Measurements from ENCODE around the gene SERTAD2. TPM values are rescaled to one million over a fixed set of nuclear protein-coding genes. Genes with fewer than 3 reads are reported as not detected.

Gene SERTAD2
- total and polyA plus RNA-seq, 2 donors (not counting 3 experiments of a cell fraction or from before 2014, with no cell fraction given), result 5.5 to 11.2 TPM

GRCh38 chr2:64615844-64616536 lies 37.7 kb downstream of the SERTAD2 start:
- no TSS peak for BruUV-seq (replicated peaks)
- DNase-seq (ENCODE audit: low read depth, low spot score) (no peak), FAIRE-seq (no peak)
- intact Hi-C loops (cut with micrococcal nuclease), result no loop called here
- ChIA-PET POLR2A (no interaction called here), CTCF (interaction anchor here (1.0 to 4.5 kb wide), 6 partner anchors 9 to 30 kb away, joined by 3 to 25 read pairs (median 4); no protein-coding TSS in a partner anchor)
- Histone ChIP-seq H3K9ac (replicated peaks; ENCODE audit: extremely low read depth, insufficient read depth, low read length) (no peak overlapping the region), H3K79me2 (ENCODE audit: control insufficient read depth, insufficient read depth, low read length) (no peaks in the 10 kb centered on the region), H2AFZ (ENCODE audit: low read depth, low read length) (no peak overlapping the region), H3K9me1 (replicated peaks; ENCODE audit: control insufficient read depth, extremely low read depth, insufficient read depth, low read length) (no peaks in the 10 kb centered on the region), H3K36me3 (ENCODE audit: control insufficient read depth in 2 of 2, extremely low read depth in 1 of 2, insufficient read depth in 2 of 2, low read length in 2 of 2) (no peaks in the 10 kb centered on the region), H3K4me1 (ENCODE audit: control insufficient read depth, extremely low read depth, insufficient read depth, low read length) (no peaks in the 10 kb centered on the region), H3K27me3 (ENCODE audit: control insufficient read depth in 2 of 2, insufficient read depth in 2 of 2, low read length in 2 of 2) (peaks cover 0 to 2% of the 10 kb centered on the region in 2 experiments), H3K4me3 (replicated peaks in 1 of 3; ENCODE audit: insufficient read depth in 1 of 3, low read depth in 1 of 3, low read length in 3 of 3) (no peak overlapping the region), H3K9me3 (replicated peaks; ENCODE audit: control insufficient read depth, insufficient read depth, low read length) (no peaks in the 10 kb centered on the region), H3K27ac (ENCODE audit: insufficient read depth, low read depth, low read length) (no peak overlapping the region), H4K20me1 (replicated peaks; ENCODE audit: control insufficient read depth, extremely low read depth, insufficient read depth, low read length) (no peaks in the 10 kb centered on the region), H3K4me2 (ENCODE audit: insufficient read depth, low read length) (no peak overlapping the region)
- TF ChIP-seq MAX (IDR thresholded peaks at IDR 0.05; ENCODE audit: insufficient read depth, insufficient read length) (no peak), EZH2 (IDR thresholded peaks at IDR 0.05; ENCODE audit: borderline replicate concordance, low read depth, low read length, severe bottlenecking) (no peak), MYC (IDR thresholded peaks at IDR 0.05; ENCODE audit: low read depth, low read length) (no peak), FOS (IDR thresholded peaks at IDR 0.05; ENCODE audit: borderline replicate concordance, insufficient read depth, low read length) (no peak), JUN (IDR thresholded peaks at IDR 0.05; ENCODE audit: borderline replicate concordance, insufficient read depth, insufficient read length, low read depth) (no peak), POLR2AphosphoS5 (IDR thresholded peaks at IDR 0.05; ENCODE audit: insufficient read depth, low read depth, low read length) (no peak)
- dilution Hi-C loops (cut with MboI; ENCODE audit: extremely low pct_ligation_motif_present, low sequenced_read_pairs), result no loop called here

Data from endothelial cell of umbilical vein (primary cell).